GM19438 (cell line): Measurements from ENCODE around the gene DCBLD2.
"Not testable (repeated sequence)": the region's sequence is repeated elsewhere in the genome, so short reads cannot be mapped to it uniquely, and the experiment has no call there.

Experiments
- ATAC-seq: cut with Tn5 transposase; IDR thresholded peaks from one replicate; pipeline ENCODE4 v1.9.1; 2021; ENCODE audit warnings: low read depth; ENCODE audit not compliant: unreplicated experiment

Gene DCBLD2

GRCh38 chr3:98843266-98843959, 58.1 kb downstream of the DCBLD2 start:
- no peak for ATAC-seq

GRCh38 chr3:98839846-98840245, 61.6 kb downstream of the DCBLD2 start:
- no peak for ATAC-seq

- ATAC-seq, result not testable (repeated sequence)
These were observed 70.4 kb downstream of the DCBLD2 start for GRCh38 chr3:98831060-98831459.

- no peak for ATAC-seq
These were observed 72.2 kb downstream of the DCBLD2 start for GRCh38 chr3:98829246-98829832.

- no peak for ATAC-seq
These were observed 74.1 kb downstream of the DCBLD2 start for GRCh38 chr3:98827221-98827920.

GRCh38 chr3:98826126-98826525, 75.4 kb downstream of the DCBLD2 start:
- no peak for ATAC-seq

- no peak for ATAC-seq
These were observed 77.2 kb downstream of the DCBLD2 start for GRCh38 chr3:98824256-98824655.

- ATAC-seq, result no peak
These were observed 77.7 kb downstream of the DCBLD2 start for GRCh38 chr3:98823791-98824190.

GRCh38 chr3:98821063-98821462, 80.4 kb downstream of the DCBLD2 start:
- no peak for ATAC-seq

GRCh38 chr3:98817547-98818041, 83.9 kb downstream of the DCBLD2 start:
- ATAC-seq, result peak; percentile 86

- ATAC-seq, result no peak
These were observed 86.6 kb downstream of the DCBLD2 start for GRCh38 chr3:98814817-98815420.

GRCh38 chr3:98812851-98813374, 88.6 kb downstream of the DCBLD2 start:
- no peak for ATAC-seq

GRCh38 chr3:98811048-98811447, 90.4 kb downstream of the DCBLD2 start:
- ATAC-seq, result no peak

GRCh38 chr3:98809557-98809956, 91.9 kb downstream of the DCBLD2 start:
- no peak for ATAC-seq

- no peak for ATAC-seq
These were observed 93.4 kb downstream of the DCBLD2 start for GRCh38 chr3:98808071-98808470.

- ATAC-seq, result no peak
These were observed 93.9 kb downstream of the DCBLD2 start for GRCh38 chr3:98807561-98807960.

- ATAC-seq, result no peak
These were observed 94.5 kb downstream of the DCBLD2 start for GRCh38 chr3:98807011-98807410.

- ATAC-seq, result no peak
These were observed 95.0 kb downstream of the DCBLD2 start for GRCh38 chr3:98806521-98806920.

- ATAC-seq, result no peak
These were observed 95.9 kb downstream of the DCBLD2 start for GRCh38 chr3:98805571-98805970.

GRCh38 chr3:98801043-98801747, 100.3 kb downstream of the DCBLD2 start:
- ATAC-seq, result no peak
